Nephron (organoid): ENCODE measurements around the gene PLXNA4.

Source experiments
- H3K27ac Mint-ChIP-seq, 3 experiments: 2 replicates each; pipeline ENCODE4 v1.8.0; 2020; ENCODE audit warnings: mixed read lengths in 3 of 3, mild to moderate bottlenecking in 2 of 3, moderate library complexity in 1 of 3
- H3K27me3 Mint-ChIP-seq: 2 replicates; pipeline ENCODE4 v1.8.0; 2021; ENCODE audit warnings: low read depth, mild to moderate bottlenecking, moderate library complexity, mixed read lengths
- H3K36me3 Mint-ChIP-seq: 2 replicates; pipeline ENCODE4 v1.8.0; 2020; ENCODE audit warnings: low read depth, mixed read lengths
- H3K4me1 Mint-ChIP-seq: 2 replicates; pipeline ENCODE4 v1.8.0; 2020; ENCODE audit warnings: mixed read lengths
- H3K4me3 Mint-ChIP-seq, 3 experiments: 2 replicates each; pipeline ENCODE4 v1.8.0; 2020; ENCODE audit warnings: mild to moderate bottlenecking in 3 of 3, mixed read lengths in 3 of 3, moderate library complexity in 2 of 3
- H3K9me3 Mint-ChIP-seq: 2 replicates; pipeline ENCODE4 v1.8.0; 2020; ENCODE audit warnings: mixed read lengths
- TF ChIP-seq, protein P1 (sequence below), 3 experiments: fragments of 200-600 bp; sonication (generic); IDR thresholded peaks; one replicate each; pipeline ENCODE4 v1.5.0; 2021; ENCODE audit warnings: antibody characterized with exemption in 3 of 3; ENCODE audit not compliant: unreplicated experiment in 3 of 3

Gene PLXNA4

DNA sequence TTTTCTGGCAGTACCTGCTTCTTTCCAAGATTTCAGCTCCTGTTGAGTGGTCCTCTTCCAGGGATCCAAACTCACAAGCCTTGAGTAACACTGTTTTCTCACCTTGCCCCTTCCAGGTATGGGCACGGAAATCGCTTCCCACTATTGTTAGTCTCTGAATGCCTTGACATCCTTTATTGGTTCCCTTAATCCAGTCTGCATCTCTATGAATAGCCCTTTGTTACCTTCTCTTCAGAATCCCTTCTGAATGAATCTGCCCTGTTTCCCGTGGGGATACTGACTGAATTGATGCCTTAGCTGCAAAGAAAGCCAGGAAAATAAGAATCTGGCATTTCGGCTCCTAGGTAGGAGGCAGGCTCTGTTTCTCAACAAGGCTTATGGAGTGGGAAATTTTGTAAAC is 467.7 kb downstream of the PLXNA4 start:
- no peaks in the 10 kb centered on the region for H3K36me3 Mint-ChIP-seq
- no peaks in the 10 kb centered on the region for H3K9me3 Mint-ChIP-seq
- H3K27me3 Mint-ChIP-seq, result peaks cover 16% of the 10 kb centered on the region
- no peak overlapping the region for H3K27ac Mint-ChIP-seq
- peaks cover 17% of the 10 kb centered on the region for H3K4me1 Mint-ChIP-seq
- TF ChIP-seq, protein P1, sequence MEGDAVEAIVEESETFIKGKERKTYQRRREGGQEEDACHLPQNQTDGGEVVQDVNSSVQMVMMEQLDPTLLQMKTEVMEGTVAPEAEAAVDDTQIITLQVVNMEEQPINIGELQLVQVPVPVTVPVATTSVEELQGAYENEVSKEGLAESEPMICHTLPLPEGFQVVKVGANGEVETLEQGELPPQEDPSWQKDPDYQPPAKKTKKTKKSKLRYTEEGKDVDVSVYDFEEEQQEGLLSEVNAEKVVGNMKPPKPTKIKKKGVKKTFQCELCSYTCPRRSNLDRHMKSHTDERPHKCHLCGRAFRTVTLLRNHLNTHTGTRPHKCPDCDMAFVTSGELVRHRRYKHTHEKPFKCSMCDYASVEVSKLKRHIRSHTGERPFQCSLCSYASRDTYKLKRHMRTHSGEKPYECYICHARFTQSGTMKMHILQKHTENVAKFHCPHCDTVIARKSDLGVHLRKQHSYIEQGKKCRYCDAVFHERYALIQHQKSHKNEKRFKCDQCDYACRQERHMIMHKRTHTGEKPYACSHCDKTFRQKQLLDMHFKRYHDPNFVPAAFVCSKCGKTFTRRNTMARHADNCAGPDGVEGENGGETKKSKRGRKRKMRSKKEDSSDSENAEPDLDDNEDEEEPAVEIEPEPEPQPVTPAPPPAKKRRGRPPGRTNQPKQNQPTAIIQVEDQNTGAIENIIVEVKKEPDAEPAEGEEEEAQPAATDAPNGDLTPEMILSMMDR (IDR thresholded peaks at IDR 0.05; ENCODE audit: unreplicated experiment in 3 of 3), result no peak
- H3K4me3 Mint-ChIP-seq, result no peak overlapping the region

DNA sequence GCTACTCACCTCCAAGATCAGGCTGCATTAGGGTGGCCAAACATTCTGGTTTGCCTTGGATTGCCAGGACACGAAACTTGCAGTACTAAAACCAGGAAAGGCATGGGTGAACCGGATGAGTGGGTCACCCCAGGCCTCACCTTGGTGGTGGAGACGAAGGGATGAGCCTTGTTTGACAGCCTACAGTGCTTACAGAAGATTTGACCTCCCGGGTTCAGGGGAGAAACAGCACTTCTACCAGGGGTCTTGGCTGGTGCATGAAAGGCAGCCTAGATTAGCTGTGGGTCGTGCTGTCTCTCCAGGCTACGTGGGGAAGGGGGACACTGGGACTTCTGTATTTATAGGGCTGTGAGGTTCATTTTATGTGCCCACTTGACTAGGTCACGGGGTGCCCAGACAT is 469.8 kb downstream of the PLXNA4 start:
- Mint-ChIP-seq H3K4me3 (no peak overlapping the region), H3K4me1 (peaks cover 5% of the 10 kb centered on the region), H3K27ac (no peak overlapping the region), H3K36me3 (no peaks in the 10 kb centered on the region), H3K9me3 (no peaks in the 10 kb centered on the region), H3K27me3 (no peaks in the 10 kb centered on the region)
- TF ChIP-seq, protein P1 (IDR thresholded peaks at IDR 0.05; ENCODE audit: unreplicated experiment in 3 of 3), result no peak

GRCh38 chr7:132105096-132105495 is 471.2 kb downstream of the PLXNA4 start:
- H3K27ac Mint-ChIP-seq, result peak overlapping the region in 2 of 3 experiments; percentile 34
- H3K36me3 Mint-ChIP-seq, result no peaks in the 10 kb centered on the region
- no peak overlapping the region for H3K4me3 Mint-ChIP-seq
- peaks cover 5% of the 10 kb centered on the region for H3K4me1 Mint-ChIP-seq
- H3K9me3 Mint-ChIP-seq, result no peaks in the 10 kb centered on the region
- TF ChIP-seq, protein P1 (IDR thresholded peaks at IDR 0.05; ENCODE audit: unreplicated experiment in 3 of 3), result no peak
- peaks cover 4% of the 10 kb centered on the region for H3K27me3 Mint-ChIP-seq

- TF ChIP-seq, protein P1 (IDR thresholded peaks at IDR 0.05; ENCODE audit: unreplicated experiment in 3 of 3), result no peak
- H3K36me3 Mint-ChIP-seq, result no peaks in the 10 kb centered on the region
- no peaks in the 10 kb centered on the region for H3K9me3 Mint-ChIP-seq
- peaks cover 15% of the 10 kb centered on the region for H3K27me3 Mint-ChIP-seq
- H3K4me1 Mint-ChIP-seq, result peaks cover 5% of the 10 kb centered on the region
- H3K4me3 Mint-ChIP-seq, result no peak overlapping the region
- no peak overlapping the region for H3K27ac Mint-ChIP-seq
Observed at GRCh38 chr7:132103718-132104117, 472.6 kb downstream of the PLXNA4 start.

GRCh38 chr7:132102942-132103341 is 473.3 kb downstream of the PLXNA4 start:
- H3K36me3 Mint-ChIP-seq, result no peaks in the 10 kb centered on the region
- TF ChIP-seq, protein P1 (IDR thresholded peaks at IDR 0.05; ENCODE audit: unreplicated experiment in 3 of 3), result no peak
- peaks cover 5% of the 10 kb centered on the region for H3K4me1 Mint-ChIP-seq
- H3K4me3 Mint-ChIP-seq, result no peak overlapping the region
- peak overlapping the region in 1 of 3 experiments; percentile 33 for H3K27ac Mint-ChIP-seq
- H3K9me3 Mint-ChIP-seq, result no peaks in the 10 kb centered on the region
- H3K27me3 Mint-ChIP-seq, result peaks cover 18% of the 10 kb centered on the region

DNA sequence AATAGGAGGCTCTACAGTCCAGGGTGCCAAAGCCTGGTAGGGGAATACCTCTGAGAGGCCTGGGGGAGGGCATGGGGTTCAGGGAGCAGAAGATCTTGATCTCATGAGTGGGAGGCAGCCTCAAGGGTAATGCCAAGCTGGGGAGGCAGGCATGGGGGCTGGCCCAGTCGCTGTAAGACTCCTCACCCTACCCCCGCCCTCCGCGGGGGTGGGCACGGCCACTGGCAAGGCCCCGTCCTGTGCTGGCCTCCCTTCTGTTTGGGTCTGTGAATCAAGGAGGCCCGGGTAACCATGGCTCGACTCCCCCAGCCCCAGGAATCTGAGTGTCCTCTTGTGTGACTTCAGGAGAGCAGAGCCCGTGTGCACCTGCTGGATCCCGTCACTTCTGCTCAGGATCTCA is 473.9 kb downstream of the PLXNA4 start:
- Mint-ChIP-seq H3K27ac (no peak overlapping the region), H3K4me3 (no peak overlapping the region), H3K9me3 (no peaks in the 10 kb centered on the region), H3K4me1 (peaks cover 5% of the 10 kb centered on the region), H3K27me3 (peaks cover 23% of the 10 kb centered on the region), H3K36me3 (no peaks in the 10 kb centered on the region)
- TF ChIP-seq, protein P1 (IDR thresholded peaks at IDR 0.05; ENCODE audit: unreplicated experiment in 3 of 3), result no peak
